Stimulated activated CD4-positive, alpha-beta T cell treated with anti-CD3 and anti-CD28 coated beads, Interleukin-15, amount 100 ng/mL, for 24 hours (primary cell): ENCODE data around the gene SOBP.
A peak's percentile ranks its signal among the peaks of the same experiment; 100 is the strongest.

Source experiments
- DNase-seq: peaks from one replicate; pipeline ENCODE4 v3.0.0-alpha.2; 2020

SOBP gene

GRCh38 chr6:107645740-107646139 lies 155.8 kb downstream of the SOBP start:
- no peak for DNase-seq

DNA sequence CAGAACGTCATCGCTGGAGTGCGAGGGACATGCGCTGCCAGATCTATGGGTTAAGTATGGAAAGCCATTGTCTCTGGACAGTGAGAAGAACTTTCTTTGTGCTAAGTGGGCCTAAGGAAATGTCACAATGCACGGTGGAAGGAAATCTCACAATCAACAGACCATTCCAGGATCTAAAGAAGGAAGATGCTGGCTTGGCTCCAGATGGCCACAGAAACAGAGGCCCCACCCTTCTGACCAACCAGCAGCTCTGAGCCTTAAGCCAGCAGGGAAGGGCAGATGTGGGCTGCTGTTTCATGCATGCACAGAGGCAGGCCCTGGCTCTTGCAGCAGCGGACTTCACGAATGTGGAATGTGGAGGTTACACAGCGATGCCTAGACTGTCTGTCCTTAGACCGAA lies 156.3 kb downstream of the SOBP start:
- no peak for DNase-seq

DNA sequence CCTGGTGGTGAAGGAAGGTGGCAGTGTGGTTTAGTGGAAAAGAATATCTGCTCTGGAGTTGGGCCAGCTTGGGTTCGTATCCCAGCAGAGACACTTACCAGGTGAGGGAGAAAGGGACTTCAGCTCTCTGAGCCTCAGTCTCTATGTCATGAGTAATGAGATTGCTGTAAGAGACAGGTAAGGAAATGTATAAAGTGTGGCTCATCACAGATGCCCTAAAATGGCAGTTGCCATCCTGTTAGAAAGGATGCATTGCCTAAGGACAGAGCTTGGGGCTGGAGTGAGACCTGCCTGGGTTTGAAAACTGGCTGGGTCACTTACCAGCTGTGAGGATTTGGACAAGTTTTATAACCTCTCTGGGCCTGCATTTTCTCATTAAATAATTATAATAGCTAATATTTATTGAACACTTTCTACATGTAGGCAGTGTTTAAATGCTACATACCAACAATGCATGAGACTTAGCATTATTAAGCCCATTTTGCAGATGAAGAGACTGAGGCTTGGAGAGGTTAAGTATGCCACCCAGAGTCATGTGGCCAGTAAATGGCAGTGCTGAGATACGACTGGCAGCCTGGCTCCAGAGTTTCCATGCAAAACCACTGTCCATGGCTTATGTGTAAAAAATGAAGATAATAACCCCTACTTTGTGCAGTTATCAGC lies 157.0 kb downstream of the SOBP start:
- DNase-seq, result no peak

GRCh38 chr6:107647439-107647948 lies 157.6 kb downstream of the SOBP start:
- DNase-seq, result no peak

- no peak for DNase-seq
These were observed 159.1 kb downstream of the SOBP start for GRCh38 chr6:107648983-107649382.

GRCh38 chr6:107652526-107653182 lies 162.7 kb downstream of the SOBP start:
- no peak for DNase-seq

GRCh38 chr6:107653183-107653580 lies 163.3 kb downstream of the SOBP start:
- no peak for DNase-seq

DNA sequence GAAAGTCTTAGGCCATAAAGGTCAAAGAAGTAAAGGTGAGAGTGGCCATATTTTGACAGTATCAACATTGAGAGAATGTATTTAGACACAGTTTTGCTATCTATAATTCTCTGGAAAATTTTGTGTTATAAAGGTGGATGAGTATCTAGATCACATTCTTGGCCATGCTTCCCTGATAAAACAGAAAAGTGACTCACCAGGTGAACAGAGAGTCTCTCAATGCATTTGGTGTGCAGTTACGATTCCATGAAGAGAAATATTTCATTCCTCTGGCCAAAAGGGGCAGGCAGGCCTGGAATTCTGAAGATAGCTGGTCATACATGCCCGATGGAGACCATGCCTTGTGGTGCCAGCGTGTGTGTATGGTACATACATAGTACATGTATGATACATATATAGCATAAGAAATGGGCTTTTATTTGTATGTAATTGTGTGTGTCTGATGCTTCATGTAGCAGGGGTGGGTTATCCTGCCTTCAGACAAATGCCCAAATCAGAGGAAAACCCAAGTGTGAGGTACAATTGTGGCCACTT lies 164.0 kb downstream of the SOBP start:
- no peak for DNase-seq

DNA sequence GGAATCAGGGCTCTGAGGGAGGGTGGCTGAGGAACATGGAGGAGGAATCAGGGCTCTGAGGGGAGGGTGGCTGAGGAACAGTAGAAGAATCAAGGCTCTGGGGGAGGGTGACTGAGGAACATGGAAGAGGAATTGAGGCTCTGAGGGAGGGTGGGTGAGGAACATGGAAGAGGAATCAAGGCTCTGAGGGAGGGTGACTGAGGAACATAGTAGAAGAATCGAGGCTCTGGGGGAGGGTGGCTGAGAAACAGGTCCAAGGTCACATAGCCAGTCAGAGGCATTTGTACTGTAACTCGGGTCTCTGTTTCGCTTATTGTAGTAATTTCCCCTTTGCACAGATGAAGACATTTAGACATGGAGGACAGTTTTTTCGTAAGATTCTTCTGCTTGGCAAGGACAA lies 164.8 kb downstream of the SOBP start:
- no peak for DNase-seq

DNA sequence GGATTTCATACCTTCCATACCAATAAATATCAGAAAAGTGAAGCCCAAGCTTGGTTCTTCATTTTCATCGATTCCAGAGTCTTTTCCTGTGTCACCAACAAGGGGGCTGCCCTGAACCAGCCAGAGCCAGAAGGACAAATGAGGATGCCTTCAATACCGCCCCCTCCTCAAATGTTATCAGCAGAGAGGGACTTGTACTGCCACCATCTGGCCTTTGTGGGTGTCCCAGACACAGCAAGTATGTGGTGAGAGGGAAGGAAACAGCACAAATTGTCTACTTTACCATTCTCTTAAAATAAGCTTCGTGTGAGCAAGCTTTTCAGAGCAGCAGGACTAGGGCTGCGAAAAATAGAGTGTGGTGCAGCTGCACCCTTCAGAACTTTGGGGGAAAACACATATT lies 165.3 kb downstream of the SOBP start:
- no peak for DNase-seq

DNA sequence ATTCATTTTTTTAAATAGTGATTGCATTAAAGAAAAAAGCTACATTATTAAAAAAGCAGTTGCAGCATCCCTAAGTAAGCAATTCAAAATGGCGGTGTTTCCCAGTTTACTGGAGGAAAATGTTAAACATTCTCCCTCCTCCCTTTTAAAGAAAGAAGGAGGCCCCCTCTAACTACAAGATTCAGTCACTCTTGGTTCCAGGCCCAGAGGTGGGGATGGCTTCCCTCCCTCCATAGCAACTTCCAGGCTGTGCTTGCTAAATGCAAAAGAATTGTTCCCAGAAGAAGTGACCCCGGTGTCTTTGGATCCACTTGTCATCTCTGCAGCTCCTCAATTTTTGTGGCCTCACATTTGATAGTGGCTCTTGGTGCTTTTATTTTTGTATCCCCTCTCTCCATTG lies 165.9 kb downstream of the SOBP start:
- DNase-seq, result no peak

- DNase-seq, result no peak
These were observed 166.5 kb downstream of the SOBP start for GRCh38 chr6:107656401-107656800.

GRCh38 chr6:107656883-107657282 lies 167.0 kb downstream of the SOBP start:
- DNase-seq, result no peak

DNA sequence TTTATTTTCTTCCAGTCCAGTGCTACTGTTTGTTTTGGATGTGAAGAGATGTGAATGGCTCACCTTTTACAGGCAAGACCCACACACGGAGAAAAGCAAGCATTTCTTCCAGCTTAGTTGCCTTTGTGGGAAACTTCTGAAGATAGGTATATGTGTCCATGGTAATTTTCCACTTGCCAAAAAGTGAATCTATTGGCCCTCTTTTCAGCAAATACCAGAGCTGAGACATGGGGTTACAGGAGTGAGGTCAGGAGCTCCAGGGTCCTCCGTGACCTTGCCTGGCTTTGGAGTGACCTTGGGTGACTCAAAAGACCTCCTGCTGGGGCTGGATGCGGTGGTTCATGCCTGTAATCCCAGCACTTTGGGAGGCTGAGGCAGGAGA lies 167.4 kb downstream of the SOBP start:
- DNase-seq, result no peak

DNA sequence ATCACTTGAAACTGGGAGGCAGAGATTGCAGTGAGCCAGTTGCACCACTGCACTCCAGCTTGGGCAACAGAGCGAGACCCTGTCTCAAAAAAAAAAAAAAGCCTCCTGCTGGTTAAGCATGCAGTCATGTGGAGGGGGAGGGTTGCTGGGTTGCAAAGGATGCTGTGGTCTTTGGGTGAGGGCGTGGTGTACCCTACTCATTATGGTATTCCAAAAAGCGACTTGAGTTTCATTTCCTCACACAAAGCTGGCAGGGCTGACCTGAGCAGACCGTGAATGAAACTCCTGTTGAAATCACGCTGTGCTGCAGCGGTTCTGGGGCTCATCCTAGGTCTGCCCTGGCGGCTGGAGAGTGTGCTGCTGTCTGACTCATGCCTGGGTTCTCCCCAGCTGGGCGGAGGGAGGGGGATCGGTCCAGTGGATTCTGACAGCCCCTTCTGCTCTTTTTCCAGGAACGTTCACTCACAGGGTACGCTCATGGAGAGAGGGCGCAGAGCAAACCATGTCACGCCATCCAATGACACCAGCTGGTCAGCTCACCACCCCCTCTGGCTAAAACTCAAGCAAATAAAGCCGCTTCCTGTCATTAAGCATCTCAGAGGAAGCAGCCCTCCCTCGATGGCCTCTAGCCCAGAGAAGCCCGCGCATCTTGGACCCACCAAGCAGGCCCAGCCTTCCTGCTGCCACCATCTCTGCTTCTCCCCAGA lies 168.0 kb downstream of the SOBP start:
- peak; percentile 72 for DNase-seq

DNA sequence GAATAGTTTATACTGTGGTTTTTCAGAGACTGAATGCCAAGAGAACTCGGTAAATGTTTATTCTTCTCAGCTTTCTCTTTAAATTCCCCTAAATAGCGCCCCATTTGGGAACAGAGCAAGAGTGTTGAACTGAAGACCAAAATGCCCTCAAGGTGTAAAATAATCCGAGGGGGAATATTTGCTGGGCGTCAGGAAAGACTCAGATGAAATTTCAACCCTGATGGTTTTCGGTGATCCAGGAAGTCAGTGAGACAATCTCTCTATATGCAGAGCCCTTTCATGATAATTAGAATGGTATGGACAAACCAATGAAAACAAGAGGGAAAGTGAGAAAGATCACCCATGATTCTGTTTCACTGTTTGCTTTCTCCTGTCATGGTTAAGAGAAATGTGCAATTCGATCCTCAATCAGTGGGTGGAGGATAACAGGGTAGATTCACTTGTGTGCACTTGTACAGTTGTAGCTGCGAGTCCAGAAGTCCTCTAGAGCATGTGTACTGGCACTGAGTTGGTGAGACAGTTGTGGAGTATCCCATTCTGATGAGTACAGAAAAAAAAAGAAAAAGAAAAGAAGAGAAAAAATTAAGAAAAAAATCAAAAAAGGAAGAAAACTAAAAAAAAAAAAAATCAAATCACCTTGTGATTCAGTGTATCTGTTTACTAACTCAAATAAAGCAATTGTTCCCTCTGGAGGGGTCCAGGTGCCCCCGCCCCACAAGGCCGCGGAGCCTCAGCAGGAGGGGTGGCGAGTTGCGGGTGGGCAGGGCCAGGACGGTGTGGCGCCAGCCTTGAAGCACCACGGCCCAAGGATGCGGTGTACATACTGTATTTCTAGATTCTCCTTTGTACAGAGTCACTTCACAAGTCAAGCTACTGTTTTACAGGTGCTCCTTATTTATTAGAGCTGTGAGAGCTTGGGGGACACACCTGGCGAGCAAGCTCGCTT lies 169.3 kb downstream of the SOBP start:
- DNase-seq, result no peak

GRCh38 chr6:107660839-107661238 lies 170.9 kb downstream of the SOBP start:
- no peak for DNase-seq

DNA sequence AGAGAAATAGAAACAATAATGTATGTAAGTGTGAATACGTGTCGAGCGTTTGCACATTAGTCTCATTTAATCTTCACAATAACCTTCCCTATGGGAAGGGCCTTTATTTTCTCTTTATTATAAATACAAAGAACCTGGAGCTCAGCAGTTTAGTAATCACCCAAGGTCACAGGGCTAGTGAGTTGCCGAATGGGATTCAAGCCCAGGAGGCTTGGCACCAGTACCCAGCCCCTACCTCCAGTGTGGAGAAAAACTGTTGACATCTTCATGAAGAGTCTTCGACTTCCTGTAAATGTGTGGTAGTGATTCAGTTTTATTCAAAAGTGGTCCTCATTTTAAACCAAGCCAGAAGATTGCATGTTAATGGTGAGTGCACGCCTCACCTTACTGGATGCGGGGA lies 171.4 kb downstream of the SOBP start:
- DNase-seq, result no peak

- no peak for DNase-seq
These were observed 172.4 kb downstream of the SOBP start for GRCh38 chr6:107662333-107662732.

GRCh38 chr6:107663308-107663707 lies 173.4 kb downstream of the SOBP start:
- DNase-seq, result no peak

DNA sequence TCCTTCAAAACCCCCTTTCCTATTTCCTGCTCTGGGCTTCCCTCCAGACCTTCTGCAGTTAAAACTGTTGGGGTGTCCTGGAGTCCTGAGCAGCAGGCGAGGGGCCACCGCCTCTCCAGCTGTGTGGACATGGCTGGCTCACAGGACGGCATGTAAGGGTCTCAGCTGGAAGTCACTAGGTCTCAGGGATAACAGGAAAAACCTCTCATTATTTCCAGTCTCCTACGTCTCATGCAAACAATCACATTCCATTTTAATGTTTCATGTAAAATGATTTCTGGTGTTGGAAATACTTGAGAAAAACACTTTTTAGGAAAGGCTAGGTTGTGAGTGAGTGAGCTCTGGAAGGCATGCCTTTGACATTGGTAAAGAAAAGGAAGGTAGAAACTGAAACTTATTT lies 175.5 kb downstream of the SOBP start:
- DNase-seq, result no peak

DNA sequence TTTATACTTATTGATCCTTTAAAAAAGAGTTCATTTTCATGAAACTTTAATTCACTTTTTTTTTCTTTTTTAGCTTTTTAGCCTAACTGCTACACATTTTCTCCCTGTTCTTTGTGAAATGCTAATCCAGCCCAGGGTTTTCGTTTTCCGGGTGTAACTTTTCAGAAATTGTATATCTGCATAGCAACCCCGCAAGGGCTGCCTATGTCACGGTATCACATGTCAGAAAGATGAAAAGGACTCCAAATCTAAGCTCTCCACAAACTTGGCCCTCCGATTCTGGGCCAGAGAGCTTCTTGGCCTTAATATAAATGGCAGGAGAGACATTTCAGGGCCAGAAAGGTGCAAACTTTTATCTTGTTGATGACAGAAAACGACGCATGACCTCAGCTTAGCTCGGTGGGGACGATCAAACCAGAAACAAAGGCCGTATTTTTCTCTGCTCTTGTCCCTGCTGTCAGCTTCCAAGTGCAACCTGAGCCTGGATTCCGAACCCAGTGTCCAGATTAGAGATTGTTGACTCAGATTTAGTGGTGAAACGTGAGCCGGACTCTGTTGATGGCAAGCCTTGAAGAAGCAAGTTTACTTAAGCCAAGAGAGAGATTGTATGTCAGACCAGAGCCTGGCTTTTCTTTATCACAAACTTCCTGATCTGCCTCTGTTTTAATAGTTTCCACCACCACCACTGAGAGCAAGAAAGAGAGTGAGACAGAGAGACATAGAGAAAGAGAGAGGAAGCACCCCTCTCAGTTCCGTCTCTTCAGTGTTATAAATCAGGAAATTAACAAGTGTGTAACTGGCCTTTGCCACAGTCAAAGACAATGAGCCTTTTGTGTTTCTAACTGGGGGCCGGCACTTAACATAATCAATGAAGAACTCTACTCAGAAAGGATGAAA lies 176.4 kb downstream of the SOBP start:
- DNase-seq, result no peak
